H9 (cell line): ENCODE results near the gene SCUBE2. TPM values are rescaled to one million over a fixed set of nuclear protein-coding genes. Genes with fewer than 3 reads are reported as not detected.

ENCODE experiments used
- DNase-seq: peaks from one replicate; pipeline ENCODE4 v3.0.0-alpha.2; 2017
- H2AFZ ChIP-seq: one replicate; pipeline ENCODE4 v1.6.1; 2013; ENCODE audit warnings: mild to moderate bottlenecking, low read length, control low read depth, moderate library complexity
- H2AK5ac ChIP-seq: 2 replicates; pipeline ENCODE4 v1.6.1; 2013; ENCODE audit warnings: low read length, control low read depth, mixed read lengths; ENCODE audit not compliant: insufficient read length
- H2BK120ac ChIP-seq: one replicate; pipeline ENCODE4 v1.6.1; 2013; ENCODE audit warnings: low read depth, mild to moderate bottlenecking, low read length, control low read depth, inconsistent platforms; ENCODE audit not compliant: poor library complexity, severe bottlenecking
- H2BK12ac ChIP-seq: 2 replicates; pipeline ENCODE4 v1.6.1; 2013; ENCODE audit warnings: low read length, control low read depth, mixed read lengths, low read depth; ENCODE audit not compliant: insufficient read length
- H2BK15ac ChIP-seq: 2 replicates; pipeline ENCODE4 v1.6.1; 2013; ENCODE audit warnings: low read depth, low read length, control low read depth
- H2BK20ac ChIP-seq: one replicate; pipeline ENCODE4 v1.6.1; 2013; ENCODE audit warnings: low read depth, mild to moderate bottlenecking, low read length, control low read depth, inconsistent platforms; ENCODE audit not compliant: poor library complexity, severe bottlenecking
- H2BK5ac ChIP-seq: 2 replicates; pipeline ENCODE4 v1.6.1; 2013; ENCODE audit warnings: low read length, control low read depth, mixed read lengths; ENCODE audit not compliant: insufficient read length
- H3K14ac ChIP-seq: 2 replicates; pipeline ENCODE4 v1.6.1; 2013; ENCODE audit warnings: low read length, control low read depth; ENCODE audit not compliant: insufficient read depth
- H3K18ac ChIP-seq: 2 replicates; pipeline ENCODE4 v1.6.1; 2013; ENCODE audit warnings: low read depth, mild to moderate bottlenecking, mixed read lengths, low read length, control low read depth; ENCODE audit not compliant: insufficient read length
- H3K23ac ChIP-seq: 2 replicates; pipeline ENCODE4 v1.6.1; 2013; ENCODE audit warnings: low read length, control low read depth, mixed read lengths, low read depth; ENCODE audit not compliant: insufficient read length
- H3K23me2 ChIP-seq: 2 replicates; pipeline ENCODE4 v1.6.1; 2013; ENCODE audit warnings: low read depth, mild to moderate bottlenecking, mixed read lengths, low read length, control low read depth; ENCODE audit not compliant: insufficient read length, poor library complexity, severe bottlenecking
- H3K27ac ChIP-seq: 2 replicates; pipeline ENCODE4 v1.5.1; 2013; ENCODE audit warnings: low read length, control low read depth, mixed read lengths, low read depth; ENCODE audit not compliant: insufficient read length
- H3K27me3 ChIP-seq: 2 replicates; pipeline ENCODE4 v1.6.1; 2013; ENCODE audit warnings: low read length, control low read depth, inconsistent platforms; ENCODE audit not compliant: insufficient read depth
- H3K4ac ChIP-seq: 2 replicates; pipeline ENCODE4 v1.6.1; 2013; ENCODE audit warnings: low read depth, mild to moderate bottlenecking, control low read depth, inconsistent platforms, low read length, moderate library complexity
- H3K4me1 ChIP-seq: 2 replicates; pipeline ENCODE4 v1.6.1; 2013; ENCODE audit warnings: low read length, control low read depth, inconsistent platforms; ENCODE audit not compliant: insufficient read depth
- H3K4me2 ChIP-seq: 2 replicates; pipeline ENCODE4 v1.6.1; 2013; ENCODE audit warnings: low read length, control low read depth, mixed read lengths; ENCODE audit not compliant: insufficient read length, insufficient read depth
- H3K56ac ChIP-seq: 2 replicates; pipeline ENCODE4 v1.6.1; 2013; ENCODE audit warnings: low read depth, mild to moderate bottlenecking, mixed read lengths, low read length, control low read depth; ENCODE audit not compliant: insufficient read length
- H3K79me1 ChIP-seq: 2 replicates; pipeline ENCODE4 v1.6.1; 2013; ENCODE audit warnings: low read depth, mild to moderate bottlenecking, moderate library complexity, low read length, control low read depth, inconsistent platforms; ENCODE audit not compliant: insufficient read depth, poor library complexity, severe bottlenecking
- H3K79me2 ChIP-seq: 2 replicates; pipeline ENCODE4 v1.6.1; 2013; ENCODE audit warnings: low read length, control low read depth, inconsistent platforms; ENCODE audit not compliant: insufficient read depth
- H3K9ac ChIP-seq: 2 replicates; pipeline ENCODE4 v1.6.1; 2013; ENCODE audit warnings: low read length, control low read depth, mixed read lengths; ENCODE audit not compliant: insufficient read length; ENCODE audit errors: extremely low read depth
- H3K9me3 ChIP-seq: one replicate; pipeline ENCODE4 v1.6.1; 2013; ENCODE audit warnings: low read depth, low read length, inconsistent platforms; ENCODE audit not compliant: control insufficient read depth
- H3T11ph ChIP-seq: one replicate; pipeline ENCODE4 v1.6.1; 2013; ENCODE audit warnings: mild to moderate bottlenecking, low read length, control low read depth, inconsistent platforms
- H4K20me1 ChIP-seq: one replicate; pipeline ENCODE4 v1.6.1; 2013; ENCODE audit not compliant: control insufficient read depth, insufficient read length, insufficient read depth
- H4K5ac ChIP-seq: 2 replicates; pipeline ENCODE4 v1.6.1; 2013; ENCODE audit warnings: low read depth, mild to moderate bottlenecking, mixed read lengths, low read length, control low read depth; ENCODE audit not compliant: insufficient read length
- H4K8ac ChIP-seq: replicated peaks from 2 replicates; pipeline ENCODE4 v1.6.1; 2013; ENCODE audit warnings: low read length, control low read depth, mixed read lengths, low read depth; ENCODE audit not compliant: insufficient read length
- H4K91ac ChIP-seq: 2 replicates; pipeline ENCODE4 v1.6.1; 2013; ENCODE audit warnings: low read depth, mild to moderate bottlenecking, moderate library complexity, mixed read lengths, low read length, control low read depth; ENCODE audit not compliant: insufficient read length
- H3K27ac Mint-ChIP-seq, 3 experiments: 2 replicates in 2 of 3; 3 replicates in 1 of 3; pipeline ENCODE4 v1.8.0; 2020 to 2021; ENCODE audit warnings: mixed read lengths in 3 of 3, mild to moderate bottlenecking in 1 of 3, moderate library complexity in 1 of 3
- H3K27me3 Mint-ChIP-seq: 2 replicates; pipeline ENCODE4 v1.8.0; 2021; ENCODE audit warnings: low read depth, mild to moderate bottlenecking, moderate library complexity, mixed read lengths
- H3K36me3 Mint-ChIP-seq, 3 experiments: 2 replicates in 2 of 3; 3 replicates in 1 of 3; pipeline ENCODE4 v1.8.0; 2020 to 2021; ENCODE audit warnings: low read depth in 3 of 3, mixed read lengths in 3 of 3; ENCODE audit not compliant: insufficient read depth in 1 of 3
- H3K4me1 Mint-ChIP-seq, 2 experiments: 2 replicates each; pipeline ENCODE4 v1.8.0; 2020; ENCODE audit warnings: mixed read lengths in 2 of 2
- H3K4me3 Mint-ChIP-seq, 2 experiments: 2 replicates in 1 of 2; 3 replicates in 1 of 2; pipeline ENCODE4 v1.8.0; 2020 to 2021; ENCODE audit warnings: mild to moderate bottlenecking in 2 of 2, mixed read lengths in 2 of 2, moderate library complexity in 1 of 2
- H3K9me3 Mint-ChIP-seq, 2 experiments: 2 replicates in 1 of 2; 3 replicates in 1 of 2; pipeline ENCODE4 v1.8.0; 2020; ENCODE audit warnings: mild to moderate bottlenecking in 2 of 2, mixed read lengths in 2 of 2, moderate library complexity in 1 of 2
- WGBS: extraction: QIAGEN DNeasy Blood & Tissue Kit; methylation state at CpG from one replicate; pipeline ENCODE4 v1.1.7; 2013; ENCODE audit warnings: missing lambda C conversion rate, low lambda C conversion rate, mixed read lengths; ENCODE audit not compliant: insufficient read length; ENCODE audit errors: extremely low coverage; 5-methylcytosine and 5-hydroxymethylcytosine counted together
- total RNA-seq: library from RNA; stranded (reverse); gene quantifications from 2 replicates; pipeline ENCODE4 v1.2.1, GENCODE V29; 2021
- TF ChIP-seq, protein P1 (sequence below): fragments of 200-600 bp; sonication (generic); conservative IDR thresholded peaks from 3 replicates; pipeline ENCODE4 v1.8.0; 2021; ENCODE audit warnings: antibody characterized with exemption, mild to moderate bottlenecking

Gene SCUBE2
- total RNA-seq, 1 experiment from 2014 or later, result 1.6 TPM

DNA sequence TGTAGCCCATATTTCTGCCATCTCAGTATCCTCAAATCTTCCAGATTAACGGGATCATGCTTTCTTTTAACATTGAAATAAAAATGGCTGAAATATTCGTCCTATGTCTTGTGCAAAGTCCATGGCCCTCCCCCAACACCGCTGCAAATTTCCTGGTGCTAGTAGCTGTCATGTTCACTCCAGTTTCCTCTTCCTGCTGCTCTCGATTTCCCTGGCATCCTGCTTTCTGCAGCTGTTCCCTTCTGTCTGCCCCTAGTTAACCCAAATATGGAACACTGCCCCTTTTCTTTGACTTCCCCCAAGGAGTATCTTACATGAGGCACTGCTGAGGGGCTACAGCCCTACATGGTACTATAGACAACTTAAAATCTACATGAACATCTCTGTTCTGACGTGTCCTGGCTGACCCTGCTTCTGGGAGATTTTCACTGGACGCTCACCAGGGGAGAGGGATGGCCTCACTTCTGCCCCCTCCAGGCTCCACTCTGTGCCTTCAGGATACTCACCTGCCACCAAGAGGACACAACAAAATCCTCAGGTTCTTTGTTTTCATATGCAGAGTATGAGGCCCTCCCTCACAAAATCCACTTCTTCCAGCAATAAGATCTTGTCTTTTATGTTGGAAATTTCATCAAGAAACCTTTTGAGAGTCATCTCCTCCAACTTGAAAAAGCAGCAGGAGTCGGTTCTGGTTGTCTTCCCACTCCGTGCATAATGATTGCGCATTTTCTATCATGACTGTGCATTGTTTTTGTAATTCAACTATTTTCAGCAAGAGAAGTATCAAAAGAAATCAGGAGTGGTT lies 29.5 kb upstream of the SCUBE2 start:
- H2AFZ ChIP-seq, result no peak overlapping the region
- no peak overlapping the region for H3K9ac ChIP-seq
- Mint-ChIP-seq H3K9me3 (no peaks in the 10 kb centered on the region), H3K4me3 (peak overlapping the region; percentile 20 to 33), H3K27me3 (no peaks in the 10 kb centered on the region), H3K36me3 (peaks cover 0 to 5% (median 0%) of the 10 kb centered on the region in 3 experiments; a peak in 2 of 7 replicates), H3K27ac (peak overlapping the region; percentile 35 to 98 (median 81)), H3K4me1 (peaks cover 29 to 33% of the 10 kb centered on the region in 2 experiments)
- H2BK12ac ChIP-seq, result no peak overlapping the region
- peaks cover 11% of the 10 kb centered on the region; the same call in 1 of the 2 replicates for H3K4me1 ChIP-seq
- H4K20me1 ChIP-seq, result no peaks in the 10 kb centered on the region
- H3K14ac ChIP-seq, result no peak overlapping the region
- no peak overlapping the region for H3K23ac ChIP-seq
- H4K91ac ChIP-seq, result no peak overlapping the region
- no peak overlapping the region for H2BK20ac ChIP-seq
- H3K4me2 ChIP-seq, result peak overlapping the region; percentile 4
- H4K8ac ChIP-seq, result no peak overlapping the region
- H3K56ac ChIP-seq, result no peak overlapping the region
- no peak overlapping the region for H3T11ph ChIP-seq
- no peak overlapping the region for H2BK15ac ChIP-seq
- peak; percentile 85 for DNase-seq
- peak overlapping the region; percentile 29 for H3K27ac ChIP-seq
- TF ChIP-seq, protein P1, sequence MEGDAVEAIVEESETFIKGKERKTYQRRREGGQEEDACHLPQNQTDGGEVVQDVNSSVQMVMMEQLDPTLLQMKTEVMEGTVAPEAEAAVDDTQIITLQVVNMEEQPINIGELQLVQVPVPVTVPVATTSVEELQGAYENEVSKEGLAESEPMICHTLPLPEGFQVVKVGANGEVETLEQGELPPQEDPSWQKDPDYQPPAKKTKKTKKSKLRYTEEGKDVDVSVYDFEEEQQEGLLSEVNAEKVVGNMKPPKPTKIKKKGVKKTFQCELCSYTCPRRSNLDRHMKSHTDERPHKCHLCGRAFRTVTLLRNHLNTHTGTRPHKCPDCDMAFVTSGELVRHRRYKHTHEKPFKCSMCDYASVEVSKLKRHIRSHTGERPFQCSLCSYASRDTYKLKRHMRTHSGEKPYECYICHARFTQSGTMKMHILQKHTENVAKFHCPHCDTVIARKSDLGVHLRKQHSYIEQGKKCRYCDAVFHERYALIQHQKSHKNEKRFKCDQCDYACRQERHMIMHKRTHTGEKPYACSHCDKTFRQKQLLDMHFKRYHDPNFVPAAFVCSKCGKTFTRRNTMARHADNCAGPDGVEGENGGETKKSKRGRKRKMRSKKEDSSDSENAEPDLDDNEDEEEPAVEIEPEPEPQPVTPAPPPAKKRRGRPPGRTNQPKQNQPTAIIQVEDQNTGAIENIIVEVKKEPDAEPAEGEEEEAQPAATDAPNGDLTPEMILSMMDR, result peak; percentile 87
- no peaks in the 10 kb centered on the region for H3K79me2 ChIP-seq
- WGBS, result no CpG with 5 or more reads among the region's 9 CpGs
- H4K5ac ChIP-seq, result no peak overlapping the region
- no peaks in the 10 kb centered on the region for H3K79me1 ChIP-seq
- H3K4ac ChIP-seq, result no peak overlapping the region
- H2AK5ac ChIP-seq, result no peak overlapping the region
- no peak overlapping the region for H2BK5ac ChIP-seq
- H3K23me2 ChIP-seq, result no peaks in the 10 kb centered on the region
- H3K27me3 ChIP-seq, result no peaks in the 10 kb centered on the region
- H3K18ac ChIP-seq, result no peak overlapping the region
- H2BK120ac ChIP-seq, result no peak overlapping the region
- H3K9me3 ChIP-seq, result no peaks in the 10 kb centered on the region
